ENCODE data around the gene SERPINB10.
"Not testable (repeated sequence)": the region's sequence is repeated elsewhere in the genome, so short reads cannot be mapped to it uniquely, and the experiment has no call there.

Gene SERPINB10

DNA sequence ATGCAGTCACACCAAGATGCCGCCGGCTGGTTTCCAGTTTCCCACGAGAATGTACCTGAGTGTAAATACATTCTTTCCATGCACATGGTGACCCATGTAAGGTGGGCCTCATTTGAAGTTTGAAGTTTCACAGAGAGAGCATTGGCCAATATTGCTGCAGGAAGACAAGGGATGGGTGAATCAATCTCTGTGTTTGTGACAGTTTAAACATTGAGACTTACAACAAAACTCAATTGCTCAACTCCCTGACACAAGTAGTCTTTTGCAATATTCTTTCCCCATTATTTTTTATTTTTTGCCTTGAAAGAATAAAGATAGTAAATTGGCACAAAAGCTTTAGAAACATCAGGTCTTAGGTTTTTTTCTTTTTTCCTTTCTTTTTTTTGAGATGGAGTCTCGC, 15.2 kb upstream of the SERPINB10 start:
- DNase-seq (ENCODE audit: low read depth in 1 of 2, low spot score in 1 of 2), result no peak

DNA sequence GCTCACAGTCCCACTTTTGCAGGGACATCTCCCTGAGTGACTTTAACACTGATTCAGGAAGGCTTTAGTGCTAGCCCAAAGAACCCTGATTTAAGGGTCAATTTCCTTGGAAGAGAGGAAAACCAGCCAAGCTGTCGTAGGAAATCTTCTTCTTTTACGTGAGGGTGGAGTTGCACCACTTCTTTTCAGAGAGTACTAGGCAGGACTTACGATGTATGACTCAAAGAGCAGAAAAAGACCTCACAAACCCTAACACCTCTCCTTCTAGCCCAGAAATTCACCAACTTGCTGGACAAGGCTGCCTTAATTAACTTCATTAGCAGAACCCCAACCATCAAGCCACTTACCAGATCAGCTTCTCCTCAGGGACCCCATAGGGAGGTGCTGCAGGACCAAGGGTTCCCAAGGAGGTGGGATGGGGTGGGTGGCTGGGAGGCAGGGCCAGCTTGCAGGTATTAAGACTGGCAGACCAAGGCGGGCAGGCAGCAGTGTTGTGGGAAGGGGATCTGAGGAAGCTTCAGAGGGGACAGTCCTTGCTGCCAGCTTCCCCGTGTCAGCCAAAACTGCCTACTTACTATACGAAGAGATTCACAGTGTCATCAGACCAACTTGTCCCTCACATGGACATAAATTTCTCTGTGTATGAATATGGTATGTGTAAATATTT, 13.5 kb upstream of the SERPINB10 start:
- no peak for DNase-seq (ENCODE audit: low read depth in 1 of 2, low spot score in 1 of 2)

DNA sequence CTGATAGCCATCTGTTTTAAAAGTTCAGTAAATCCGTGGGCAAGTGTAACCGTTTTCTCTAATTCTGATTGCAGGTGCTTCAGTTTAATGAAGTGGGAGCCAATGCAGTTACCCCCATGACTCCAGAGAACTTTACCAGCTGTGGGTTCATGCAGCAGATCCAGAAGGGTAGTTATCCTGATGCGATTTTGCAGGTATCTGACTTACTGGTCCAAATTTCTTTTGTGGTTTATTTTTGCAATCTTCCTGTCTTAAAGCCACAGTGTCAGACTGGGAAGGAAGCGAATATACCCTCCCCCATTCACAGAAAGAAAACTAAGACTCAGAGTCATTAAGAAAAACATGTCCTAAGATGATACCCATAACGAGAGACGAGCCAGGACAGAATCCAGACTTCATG, 12.6 kb upstream of the SERPINB10 start:
- DNase-seq (ENCODE audit: low read depth in 1 of 2, low spot score in 1 of 2), result no peak

DNA sequence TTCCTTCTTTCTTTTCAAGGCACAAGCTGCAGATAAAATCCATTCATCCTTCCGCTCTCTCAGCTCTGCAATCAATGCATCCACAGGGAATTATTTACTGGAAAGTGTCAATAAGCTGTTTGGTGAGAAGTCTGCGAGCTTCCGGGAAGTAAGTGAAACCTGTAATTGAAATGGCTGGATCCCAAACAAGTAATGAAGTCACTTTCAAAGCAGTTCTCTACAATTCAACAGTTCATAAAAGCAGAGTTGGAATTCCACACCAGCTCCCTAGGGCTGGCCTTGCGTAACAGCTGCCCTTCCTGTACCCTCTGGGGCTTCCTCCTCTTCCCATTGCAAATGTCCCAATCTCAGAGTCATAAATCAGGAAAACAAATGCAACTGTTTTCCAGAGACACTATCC, 10.7 kb upstream of the SERPINB10 start:
- no peak for DNase-seq (ENCODE audit: low read depth in 1 of 2, low spot score in 1 of 2)

DNA sequence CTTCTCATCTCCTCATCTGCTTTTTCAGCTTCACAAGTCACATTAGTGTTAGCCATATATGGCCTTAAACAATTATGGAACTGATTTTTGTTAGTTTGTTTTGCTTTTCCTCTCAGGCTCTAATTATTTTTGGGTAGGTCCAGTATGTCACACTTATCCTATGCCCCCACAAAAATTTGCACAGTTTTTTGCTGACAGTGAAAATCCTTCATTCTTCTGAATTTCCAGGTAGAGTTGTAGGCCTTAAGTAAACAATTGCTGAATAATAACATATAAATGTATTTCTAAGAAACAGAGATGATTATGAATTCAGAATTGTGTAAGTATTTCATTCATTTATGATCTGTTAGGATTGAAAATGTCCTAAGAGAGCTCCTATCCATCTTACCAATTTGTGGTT, 8.6 kb upstream of the SERPINB10 start:
- no peak for DNase-seq (ENCODE audit: low read depth in 1 of 2, low spot score in 1 of 2)

DNA sequence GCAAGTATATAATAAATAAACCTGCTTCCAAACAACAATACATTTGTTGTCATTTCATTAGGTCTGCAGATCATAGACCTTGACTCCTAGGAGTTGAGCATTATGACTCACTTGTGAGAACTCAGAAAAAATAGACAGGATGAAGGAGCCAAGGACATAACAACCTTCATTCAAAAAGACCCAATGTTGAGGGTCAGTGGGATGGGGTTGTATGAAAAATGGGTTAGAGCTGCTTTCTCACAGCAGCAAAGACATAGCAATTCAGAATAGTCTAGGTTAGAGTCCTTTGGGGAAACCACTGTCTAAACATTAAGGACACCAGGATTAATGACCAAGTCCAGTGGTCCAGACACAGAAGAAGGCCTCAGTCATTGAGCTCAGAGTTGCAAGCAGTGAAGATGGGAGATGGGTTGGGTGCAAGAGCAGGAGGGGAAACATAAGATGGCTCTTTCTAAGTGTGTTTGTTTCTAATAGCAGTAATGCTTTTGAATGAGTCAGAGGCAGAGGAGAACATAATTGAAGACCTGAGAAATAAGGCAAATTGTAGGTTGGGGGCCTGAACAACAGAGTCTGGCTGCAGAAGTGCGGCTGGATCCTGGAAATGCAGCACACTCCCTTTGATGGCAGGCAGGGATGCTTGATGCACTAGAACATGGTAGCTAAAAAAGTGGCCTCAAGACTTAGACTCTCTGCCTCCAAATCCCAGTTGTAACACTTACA, 3.7 kb upstream of the SERPINB10 start:
- no peak for DNase-seq (ENCODE audit: low read depth in 1 of 2, low spot score in 1 of 2)

DNA sequence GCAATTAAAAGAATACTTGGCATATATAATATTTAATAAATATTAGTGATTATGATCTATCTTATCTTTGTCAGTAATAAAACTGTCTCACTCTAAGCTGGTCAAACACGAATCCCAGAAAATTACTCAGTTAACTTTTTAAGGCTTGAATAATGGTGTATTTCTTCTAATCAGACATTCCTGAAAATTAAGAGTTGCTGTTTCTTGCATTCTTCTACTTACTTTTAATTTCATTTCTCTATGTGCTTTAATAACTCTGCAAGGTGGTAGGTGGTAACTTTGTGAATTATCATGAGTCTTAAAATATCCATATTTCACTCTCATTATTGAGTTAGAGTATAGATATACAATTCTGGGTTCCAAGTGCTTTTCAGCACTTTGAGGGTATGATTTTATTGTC, 3.1 kb upstream of the SERPINB10 start:
- no peak for DNase-seq (ENCODE audit: low read depth in 1 of 2, low spot score in 1 of 2)

DNA sequence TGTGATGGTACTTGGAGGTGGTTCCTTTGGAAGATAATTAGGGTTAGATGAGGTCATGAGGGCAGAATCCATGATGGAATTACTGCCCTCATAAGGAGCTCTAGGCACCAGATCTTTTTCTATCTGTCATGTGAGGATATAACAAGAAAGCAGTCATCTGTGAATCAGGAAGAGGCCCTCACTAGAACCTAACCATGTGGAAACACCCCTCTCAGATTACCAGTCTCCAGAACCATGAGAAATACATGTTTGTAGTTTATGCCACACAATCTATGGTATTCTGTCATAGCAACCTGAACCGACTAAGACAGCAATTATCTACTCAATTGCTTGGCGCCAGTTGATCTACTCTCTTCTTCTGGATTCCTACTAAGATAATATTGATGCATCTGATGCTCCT, 2.4 kb upstream of the SERPINB10 start:
- DNase-seq (ENCODE audit: low read depth in 1 of 2, low spot score in 1 of 2), result no peak

DNA sequence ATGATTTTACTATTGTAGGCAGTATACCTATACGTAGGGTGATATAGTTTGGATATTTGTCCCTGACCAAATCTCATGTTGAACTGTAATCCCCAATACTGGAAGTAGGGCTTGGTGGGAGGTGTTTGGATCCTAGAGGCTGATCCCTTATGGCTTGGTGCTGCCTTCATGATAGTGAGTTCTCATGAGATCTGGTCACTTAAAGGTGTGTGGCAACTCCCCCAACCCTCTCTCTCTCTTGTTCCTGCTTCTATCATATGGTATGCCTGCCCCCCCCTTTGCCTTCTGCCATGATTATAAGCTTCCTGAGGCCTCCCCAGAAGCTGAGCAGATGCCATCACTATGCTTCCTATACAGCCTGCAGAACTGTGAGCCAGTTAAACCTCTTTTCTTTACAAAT, 1.7 kb upstream of the SERPINB10 start:
- DNase-seq (ENCODE audit: low read depth in 1 of 2, low spot score in 1 of 2), result no peak

DNA sequence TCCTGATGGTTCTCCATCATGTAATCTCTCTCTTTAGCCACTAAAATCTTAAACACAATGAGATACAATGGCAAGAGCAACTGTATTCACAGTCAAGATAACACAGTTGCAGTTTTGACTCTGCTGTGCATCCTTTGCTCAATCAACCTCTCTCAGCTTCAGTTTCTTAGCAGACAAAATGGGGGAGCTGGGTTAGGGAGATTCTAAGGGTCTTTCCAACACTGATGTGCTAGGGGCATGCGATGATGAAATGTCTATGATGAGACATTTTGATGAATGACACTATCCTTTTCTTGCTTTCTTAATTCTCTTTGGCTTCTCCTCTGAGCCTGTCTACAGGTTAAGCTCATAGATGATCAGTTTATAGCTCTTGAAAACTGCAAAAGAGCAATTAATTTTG, 1.1 kb downstream of the SERPINB10 start:
- DNase-seq (ENCODE audit: low read depth in 1 of 2, low spot score in 1 of 2), result no peak

DNA sequence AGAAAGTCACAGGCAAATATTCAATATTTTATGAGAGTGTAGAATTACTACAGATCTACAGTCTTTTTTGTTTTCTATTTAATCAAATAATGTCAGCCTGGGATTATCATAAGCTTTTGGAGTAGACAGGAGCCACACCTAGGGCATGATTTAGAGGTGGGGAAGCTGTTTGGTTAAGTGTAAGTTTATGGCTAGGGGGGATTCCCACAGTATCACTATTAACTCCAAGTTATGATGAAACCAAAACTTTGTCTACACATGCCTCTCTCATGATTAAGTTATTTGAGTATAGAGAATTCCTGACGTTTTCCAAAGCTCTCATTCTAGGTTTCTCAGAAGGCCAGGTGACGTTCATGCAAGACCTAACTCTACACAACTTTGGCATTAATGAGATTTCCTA, 2.1 kb downstream of the SERPINB10 start:
- no peak for DNase-seq (ENCODE audit: low read depth in 1 of 2, low spot score in 1 of 2)

DNA sequence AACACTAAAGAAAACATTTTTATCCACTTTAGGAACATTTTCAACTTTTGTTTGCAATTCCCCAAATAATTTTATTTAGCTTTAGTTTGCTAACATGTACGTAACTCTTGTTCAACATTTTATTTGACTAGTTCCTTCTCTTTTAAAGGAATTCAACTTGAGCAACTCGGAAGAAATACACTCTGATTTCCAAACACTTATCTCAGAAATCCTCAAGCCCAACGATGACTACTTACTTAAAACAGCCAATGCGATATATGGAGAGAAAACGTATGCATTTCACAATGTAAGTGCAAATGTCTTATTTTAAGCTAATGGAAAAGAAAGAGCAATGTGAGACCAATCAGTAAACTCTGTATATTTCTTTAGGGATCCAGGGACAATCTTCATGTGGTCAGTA, 10.1 kb downstream of the SERPINB10 start:
- DNase-seq (ENCODE audit: low read depth in 1 of 2, low spot score in 1 of 2), result no peak

DNA sequence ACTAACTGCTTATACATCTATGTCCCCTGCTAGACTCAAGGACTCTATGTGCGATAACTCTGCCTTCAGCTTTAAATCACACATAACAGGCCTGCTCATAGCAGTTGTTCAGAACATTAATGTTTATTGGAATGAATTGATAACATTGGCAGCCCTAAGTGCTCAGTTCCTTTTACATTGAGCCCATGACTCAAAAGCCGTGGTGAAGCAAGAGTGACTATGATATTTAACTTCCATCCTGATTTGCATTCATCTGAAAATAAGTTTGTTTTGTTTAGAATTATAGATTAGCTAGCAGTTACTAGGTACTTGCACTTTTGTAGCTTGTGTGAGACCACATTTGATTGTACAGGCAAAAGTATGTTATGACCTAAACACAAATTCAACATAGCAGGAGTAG, 14.3 kb downstream of the SERPINB10 start:
- no peak for DNase-seq (ENCODE audit: low read depth in 1 of 2, low spot score in 1 of 2)

DNA sequence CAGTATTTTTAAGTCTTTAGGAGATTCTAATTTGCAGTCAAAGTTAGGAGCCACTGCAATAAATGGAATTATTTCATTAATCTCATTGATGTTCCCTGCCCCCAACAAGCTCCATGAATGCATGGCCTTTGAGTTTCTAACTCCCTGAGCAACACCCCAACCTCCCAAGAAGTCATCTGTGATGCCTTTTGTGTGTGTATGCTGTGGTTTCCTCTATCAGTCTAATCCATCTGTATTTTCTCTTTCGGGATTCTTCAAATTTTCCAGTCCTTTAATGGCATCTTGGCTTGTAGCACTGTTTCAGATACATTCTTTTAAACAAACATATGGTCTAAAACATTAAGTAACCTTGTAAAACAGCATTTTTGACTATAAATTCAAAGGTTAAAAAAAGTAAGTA, 16.8 kb downstream of the SERPINB10 start:
- DNase-seq (ENCODE audit: low read depth in 1 of 2, low spot score in 1 of 2), result no peak

DNA sequence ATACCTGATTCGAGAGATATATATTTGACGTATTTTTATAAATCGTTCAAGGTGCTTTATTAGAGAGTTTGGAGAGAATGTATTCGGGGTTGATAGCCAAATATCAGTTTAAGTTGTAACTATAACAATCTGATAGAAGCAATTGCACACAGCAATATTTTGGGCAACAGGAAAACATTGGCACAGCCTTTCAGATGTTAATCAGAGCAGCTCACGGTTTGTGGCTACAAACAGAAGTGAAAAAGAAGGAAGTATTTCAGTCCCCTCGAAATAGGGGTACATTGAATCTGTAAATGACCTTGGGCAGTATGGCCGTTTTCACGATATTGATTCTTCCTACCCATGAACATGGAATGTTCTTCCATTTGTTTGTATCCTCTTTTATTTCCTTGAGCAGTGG, 20.6 kb downstream of the SERPINB10 start:
- no peak for DNase-seq (ENCODE audit: low read depth in 1 of 2, low spot score in 1 of 2)

DNA sequence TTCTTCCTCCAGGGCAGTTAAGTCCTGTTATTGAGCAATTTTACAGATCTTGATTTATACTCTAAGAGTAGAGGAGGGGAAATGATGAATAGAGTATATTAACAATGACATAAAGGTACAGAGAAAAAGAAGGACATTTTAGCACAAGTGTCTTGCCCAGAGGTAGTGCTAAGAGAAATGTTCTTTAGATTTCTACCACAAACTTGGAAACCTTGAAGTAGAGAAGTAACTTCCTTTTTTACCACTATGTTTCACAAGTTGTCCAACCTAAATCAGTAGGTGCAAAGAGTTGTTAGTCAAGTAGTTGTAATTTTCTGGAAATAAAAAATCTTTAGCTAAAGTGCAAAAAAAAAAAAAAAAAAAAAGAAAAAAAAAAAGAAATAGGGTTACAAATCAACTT, 21.6 kb downstream of the SERPINB10 start:
- DNase-seq (ENCODE audit: low read depth in 1 of 2, low spot score in 1 of 2), result not testable (repeated sequence)

DNA sequence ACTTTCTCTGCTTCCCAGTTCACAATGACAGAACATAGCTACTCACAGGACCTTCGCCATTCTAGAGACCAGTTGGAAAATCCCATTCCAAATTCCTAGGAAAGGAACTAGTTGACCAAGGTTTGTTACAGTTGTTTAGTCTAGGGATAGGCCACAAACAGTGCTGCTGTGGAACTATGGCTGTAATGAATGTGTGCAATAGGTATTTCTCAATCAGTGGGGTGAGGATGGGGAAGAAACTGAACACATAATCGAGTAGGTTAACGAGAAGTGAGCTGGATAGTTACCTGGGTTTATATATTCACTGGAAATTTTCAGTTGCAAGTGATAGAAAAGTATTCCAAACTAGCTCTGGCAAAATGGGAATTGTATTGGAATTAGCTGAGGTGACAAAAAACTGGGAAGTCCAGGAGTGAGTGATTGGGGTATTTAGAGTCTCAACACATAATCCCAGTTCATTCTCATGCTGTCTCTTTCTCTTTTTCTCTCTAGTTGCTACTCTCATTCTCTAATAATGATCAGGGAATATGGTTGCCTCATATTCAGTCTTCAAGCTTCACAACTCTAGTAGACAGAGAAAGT, 23.1 kb downstream of the SERPINB10 start:
- no peak for DNase-seq (ENCODE audit: low read depth in 1 of 2, low spot score in 1 of 2)

DNA sequence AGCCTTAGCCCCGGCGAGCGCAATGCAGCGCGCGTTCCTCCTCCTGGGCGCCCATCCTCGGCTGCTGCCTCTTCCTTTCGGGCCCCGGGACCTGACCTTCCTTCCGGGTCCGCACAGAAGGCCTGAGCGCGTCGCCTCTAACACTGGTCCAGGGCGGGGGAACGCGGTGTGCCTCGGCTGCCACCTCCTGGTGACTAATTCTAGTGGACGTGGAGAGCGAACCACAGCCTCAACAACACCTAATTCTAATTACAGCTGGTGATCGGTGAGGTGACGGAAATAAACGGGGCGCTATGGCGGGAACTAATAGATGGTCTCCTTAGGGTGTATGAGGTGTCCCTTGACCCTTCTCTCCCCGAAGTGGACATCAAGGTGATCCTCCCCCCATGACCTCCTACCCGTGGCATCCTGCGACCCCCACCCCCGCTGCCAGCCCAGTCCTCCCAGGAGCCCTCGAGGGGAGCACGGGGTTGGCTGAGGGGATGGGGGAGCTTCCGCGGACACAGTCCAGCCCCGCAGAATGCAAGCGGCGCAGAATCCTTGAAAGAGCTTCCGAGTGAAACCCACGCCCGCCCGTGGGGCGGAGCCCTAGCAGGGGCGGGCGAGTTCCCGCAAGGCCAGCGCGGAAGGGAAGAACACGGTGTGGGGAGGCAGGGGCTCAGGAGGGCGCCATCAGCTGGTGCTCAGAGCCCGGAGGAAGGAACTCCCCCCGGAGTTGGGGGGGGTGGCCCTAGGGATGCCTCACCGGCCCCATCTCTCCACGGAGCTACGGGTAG, 28.6 kb downstream of the SERPINB10 start:
- peak; percentile 17 to 18 for DNase-seq (ENCODE audit: low read depth in 1 of 2, low spot score in 1 of 2)

DNA sequence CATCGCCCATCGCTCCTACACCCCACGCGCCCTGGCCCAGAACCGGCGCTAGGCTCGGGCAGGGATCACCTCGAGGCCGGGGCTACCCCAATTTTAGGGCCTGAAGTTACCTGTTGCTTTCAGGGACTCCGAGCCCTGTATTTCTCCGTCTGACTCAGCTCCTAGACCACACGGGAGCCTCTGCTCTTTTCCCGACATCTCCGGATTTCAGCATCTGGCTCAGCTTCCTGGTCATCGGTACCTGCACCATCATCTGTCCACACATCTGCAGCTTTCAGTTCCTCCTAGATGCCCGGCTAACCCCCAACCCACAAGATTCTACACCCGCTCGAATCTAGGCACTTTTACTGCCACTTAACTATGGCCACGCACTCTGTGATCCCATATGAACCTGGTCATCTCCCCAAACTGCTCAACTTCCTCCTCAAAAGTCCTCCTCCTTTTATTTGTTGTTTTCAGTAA, 29.2 kb downstream of the SERPINB10 start:
- no peak for DNase-seq (ENCODE audit: low read depth in 1 of 2, low spot score in 1 of 2)

DNA sequence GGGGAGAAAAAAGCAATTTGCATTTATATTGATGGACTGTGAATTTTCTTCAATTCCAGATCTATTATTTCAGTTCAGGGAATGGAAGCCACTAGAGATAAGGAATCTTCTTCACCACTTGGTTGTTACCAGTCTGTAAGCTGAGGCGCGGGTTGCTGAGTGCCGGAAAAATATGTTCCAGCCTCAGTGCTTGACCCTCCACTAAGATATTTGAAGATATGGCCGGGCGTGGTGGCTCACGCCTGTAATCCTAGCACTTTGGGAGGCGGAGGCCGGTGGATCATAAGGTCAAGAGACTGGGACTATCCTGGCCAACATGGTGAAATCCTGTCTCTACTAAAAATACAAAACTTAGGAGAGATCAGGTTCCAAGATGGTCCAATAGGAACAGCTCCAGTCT, 32.2 kb downstream of the SERPINB10 start:
- DNase-seq (ENCODE audit: low read depth in 1 of 2, low spot score in 1 of 2), result no peak

DNA sequence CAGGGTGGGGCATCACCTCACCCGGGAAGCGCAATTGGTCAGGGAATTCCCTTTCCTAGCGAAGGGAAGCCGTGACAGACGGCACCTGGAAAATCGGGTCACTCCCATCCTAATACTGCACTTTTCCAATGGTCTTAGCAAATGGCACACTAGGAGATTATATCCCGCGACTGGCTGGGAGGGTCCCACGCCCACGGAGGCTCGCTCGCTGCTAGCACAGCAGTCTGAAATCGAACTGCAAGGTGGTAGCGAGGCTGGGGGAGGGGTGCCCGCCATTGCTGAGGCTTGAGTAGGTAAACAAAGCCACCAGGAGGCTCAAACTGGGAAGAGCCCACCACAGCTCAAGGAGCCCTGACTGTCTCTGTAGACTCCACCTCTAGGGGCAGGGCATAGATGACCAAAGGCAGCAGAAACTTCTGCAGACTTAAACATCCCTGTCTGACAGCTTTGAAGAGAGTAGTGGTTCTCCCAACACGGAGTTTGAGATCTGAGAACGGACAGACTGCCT, 32.8 kb downstream of the SERPINB10 start:
- not testable (repeated sequence) for DNase-seq (ENCODE audit: low read depth in 1 of 2, low spot score in 1 of 2)

All from activated T-helper 1 cell treated with anti-CD3 and anti-CD28 coated beads, Interleukin-2, amount 50 U/mL, for 16 hours (primary cell).